Measurements from ENCODE around the gene NAPG. TPM values are rescaled to one million over a fixed set of nuclear protein-coding genes. Genes with fewer than 3 reads are reported as not detected.
A peak's percentile ranks its signal among the peaks of the same experiment; 100 is the strongest.

NAPG gene
- total and polyA plus RNA-seq, 2 donors (not counting 3 experiments of a cell fraction or from before 2014, with no cell fraction given), result 10.8 to 34.1 TPM

- no peaks in the 10 kb centered on the region for H3K9me1 ChIP-seq (replicated peaks; ENCODE audit: control insufficient read depth, extremely low read depth, insufficient read depth, low read length)
- H3K4me3 ChIP-seq (replicated peaks in 1 of 3; ENCODE audit: insufficient read depth in 1 of 3, low read depth in 1 of 3, low read length in 3 of 3), result no peak overlapping the region
- H3K4me1 ChIP-seq (ENCODE audit: control insufficient read depth, extremely low read depth, insufficient read depth, low read length), result peaks cover 2% of the 10 kb centered on the region
- POLR2A ChIA-PET, result interaction anchor here (0.6 kb wide), 1 partner anchor 952 kb away, joined by 4 read pairs; no protein-coding TSS in a partner anchor
- CTCF ChIA-PET, result interaction anchor here (0.7 to 7.0 kb wide), 44 partner anchors 8 to 1002 kb away, joined by 3 to 234 read pairs (median 4); no protein-coding TSS in a partner anchor
- FAIRE-seq (no peak), DNase-seq (ENCODE audit: low read depth, low spot score) (peak; percentile 33)
- H3K79me2 ChIP-seq (ENCODE audit: control insufficient read depth, insufficient read depth, low read length), result no peaks in the 10 kb centered on the region
- no peaks in the 10 kb centered on the region for H3K9me3 ChIP-seq (replicated peaks; ENCODE audit: control insufficient read depth, insufficient read depth, low read length)
- dilution Hi-C loops (cut with MboI; ENCODE audit: extremely low pct_ligation_motif_present, low sequenced_read_pairs) (no loop called here), intact Hi-C loops (cut with micrococcal nuclease) (loop anchor here (1.0 to 5.0 kb wide), 5 partner anchors 227 to 993 kb away; no protein-coding TSS in a partner anchor)
- no peak overlapping the region for H3K9ac ChIP-seq (replicated peaks; ENCODE audit: extremely low read depth, insufficient read depth, low read length)
- BruUV-seq (replicated peaks), result no TSS peak
- H3K27ac ChIP-seq (ENCODE audit: insufficient read depth, low read depth, low read length), result no peak overlapping the region
- H3K27me3 ChIP-seq (ENCODE audit: control insufficient read depth in 2 of 2, insufficient read depth in 2 of 2, low read length in 2 of 2), result no peaks in the 10 kb centered on the region
- H4K20me1 ChIP-seq (replicated peaks; ENCODE audit: control insufficient read depth, extremely low read depth, insufficient read depth, low read length), result no peaks in the 10 kb centered on the region
- no peak overlapping the region for H2AFZ ChIP-seq (ENCODE audit: low read depth, low read length)
- peaks cover 2 to 5% of the 10 kb centered on the region in 2 experiments for H3K36me3 ChIP-seq (ENCODE audit: control insufficient read depth in 2 of 2, extremely low read depth in 1 of 2, insufficient read depth in 2 of 2, low read length in 2 of 2)
- H3K4me2 ChIP-seq (ENCODE audit: insufficient read depth, low read length), result no peak overlapping the region
- TF ChIP-seq FOS (IDR thresholded peaks at IDR 0.05; ENCODE audit: borderline replicate concordance, insufficient read depth, low read length) (no peak), CTCF (IDR thresholded peaks at IDR 0.05; ENCODE audit: extremely low read depth in 1 of 2, insufficient read depth in 1 of 2, low read depth in 1 of 2, low read length in 2 of 2) (no peak), MAX (IDR thresholded peaks at IDR 0.05; ENCODE audit: insufficient read depth, insufficient read length) (no peak), MYC (IDR thresholded peaks at IDR 0.05; ENCODE audit: low read depth, low read length) (no peak), POLR2A (IDR thresholded peaks at IDR 0.05; ENCODE audit: low read depth, low read length) (no peak), EZH2 (IDR thresholded peaks at IDR 0.05; ENCODE audit: borderline replicate concordance, low read depth, low read length, severe bottlenecking) (no peak), JUN (IDR thresholded peaks at IDR 0.05; ENCODE audit: borderline replicate concordance, insufficient read depth, insufficient read length, low read depth) (no peak), POLR2AphosphoS5 (IDR thresholded peaks at IDR 0.05; ENCODE audit: insufficient read depth, low read depth, low read length) (no peak), GATA2 (IDR thresholded peaks at IDR 0.05; ENCODE audit: insufficient read depth, insufficient read length, low read depth, low read length) (no peak)
Measured at GRCh38 chr18:10559553-10560451, 34.0 kb downstream of the NAPG start.
